HG03565 (cell line): ENCODE data around the gene DPM1.

Experiments used
- ATAC-seq: cut with Tn5 transposase; IDR thresholded peaks from one replicate; pipeline ENCODE4 v1.9.1; 2021; ENCODE audit warnings: mild to moderate bottlenecking, moderate library complexity; ENCODE audit not compliant: unreplicated experiment

Gene DPM1

DNA sequence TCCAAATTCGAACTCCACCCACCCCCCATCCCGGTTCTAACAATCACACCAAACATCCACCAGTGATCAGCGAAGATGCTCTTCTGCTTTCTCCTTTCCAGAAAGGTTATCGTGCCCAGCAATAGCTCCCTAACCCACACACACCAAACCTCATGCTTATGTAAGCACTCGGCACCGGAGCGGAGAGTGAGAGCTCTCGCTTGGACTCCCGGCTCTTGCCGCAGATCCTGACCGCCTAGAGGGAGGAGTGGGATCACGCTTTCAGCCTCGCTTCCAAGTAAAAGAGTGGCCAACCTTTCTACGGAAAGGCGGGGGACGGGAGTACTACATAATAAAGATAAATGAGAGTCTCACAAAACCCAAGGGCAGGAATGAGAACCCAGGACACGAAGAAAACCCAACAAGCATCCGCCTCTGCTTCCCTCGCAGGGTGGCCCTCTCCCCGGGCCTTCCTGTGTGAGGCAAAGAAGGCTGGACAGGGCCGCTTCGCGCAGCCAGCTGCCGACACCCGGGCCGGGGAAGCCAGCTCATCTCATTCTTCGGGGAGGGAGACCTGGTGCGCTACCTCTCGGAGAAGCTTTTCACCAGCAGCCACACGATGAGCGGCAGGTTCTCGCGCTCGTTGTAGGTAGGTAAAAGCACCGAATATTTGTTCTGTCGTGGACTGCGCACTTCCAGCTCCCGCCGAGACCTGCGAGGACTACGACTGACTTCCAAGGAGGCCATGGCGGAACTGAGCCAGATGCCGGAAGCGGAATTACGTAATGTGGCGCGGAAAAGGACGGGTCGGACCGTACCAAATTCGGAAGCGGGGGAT lies at the start of gene DPM1:
Gene DPM1, minus strand, starts transcription at position 735 of the 817 bp plus-strand sequence. Its CDS starts 9 bp downstream, at position 726.
- peak; percentile 55 for ATAC-seq

GRCh38 chr20:51005214-51005613 lies 46.9 kb upstream of the DPM1 start:
- no peak for ATAC-seq

- ATAC-seq, result no peak
Observed at GRCh38 chr20:51004781-51005180, 46.4 kb upstream of the DPM1 start.

GRCh38 chr20:51004305-51004727 lies 46.0 kb upstream of the DPM1 start:
- ATAC-seq, result no peak

DNA sequence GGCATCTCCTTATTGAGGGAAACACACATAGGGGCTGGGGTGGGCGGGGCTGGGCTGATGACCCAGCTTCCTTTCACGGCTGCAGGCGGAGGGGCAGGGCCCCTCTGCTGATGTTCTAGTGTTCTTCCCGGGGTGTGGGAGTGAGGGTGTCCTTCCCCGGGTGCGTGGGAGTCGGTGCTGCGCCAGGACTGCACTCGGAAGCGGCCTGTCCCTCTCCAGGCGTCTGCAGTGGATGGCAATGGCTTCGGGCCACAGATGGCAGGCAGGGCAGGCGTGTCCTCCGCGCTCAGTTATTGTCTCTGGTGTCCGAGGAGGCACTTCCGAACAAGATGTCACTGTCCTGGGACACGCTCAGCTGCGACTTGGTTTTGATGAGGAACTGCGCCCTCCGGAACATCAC lies 45.4 kb upstream of the DPM1 start:
- ATAC-seq, result no peak

GRCh38 chr20:51002633-51003032 lies 44.3 kb upstream of the DPM1 start:
- ATAC-seq, result no peak

- no peak for ATAC-seq
Observed at GRCh38 chr20:51001430-51002265, 43.3 kb upstream of the DPM1 start.

DNA sequence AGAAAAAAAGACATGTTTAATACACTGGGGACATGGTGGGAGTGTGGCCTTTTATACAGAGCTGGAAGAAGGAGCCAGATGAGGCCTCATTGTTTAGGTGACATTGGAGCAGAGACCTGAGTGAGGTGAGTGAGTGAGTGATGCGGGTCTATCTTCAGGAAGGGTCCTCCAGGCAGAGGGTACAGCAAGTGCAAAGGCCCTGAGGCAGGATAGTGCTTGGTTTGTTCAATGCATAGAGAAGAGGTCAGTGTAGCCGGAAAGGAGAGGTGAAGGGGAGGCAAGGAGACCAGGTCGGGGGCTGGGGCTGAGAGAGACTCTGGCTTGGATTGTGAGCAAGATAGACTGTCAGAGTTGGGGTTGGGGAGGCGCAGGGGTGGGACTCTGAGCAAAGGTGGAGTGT lies 41.0 kb upstream of the DPM1 start:
- ATAC-seq, result no peak

- ATAC-seq, result no peak
Observed at GRCh38 chr20:50996901-50997865, 38.9 kb upstream of the DPM1 start.

GRCh38 chr20:50995506-50995905 lies 37.2 kb upstream of the DPM1 start:
- ATAC-seq, result no peak

- ATAC-seq, result no peak
Observed at GRCh38 chr20:50993876-50994275, 35.5 kb upstream of the DPM1 start.

DNA sequence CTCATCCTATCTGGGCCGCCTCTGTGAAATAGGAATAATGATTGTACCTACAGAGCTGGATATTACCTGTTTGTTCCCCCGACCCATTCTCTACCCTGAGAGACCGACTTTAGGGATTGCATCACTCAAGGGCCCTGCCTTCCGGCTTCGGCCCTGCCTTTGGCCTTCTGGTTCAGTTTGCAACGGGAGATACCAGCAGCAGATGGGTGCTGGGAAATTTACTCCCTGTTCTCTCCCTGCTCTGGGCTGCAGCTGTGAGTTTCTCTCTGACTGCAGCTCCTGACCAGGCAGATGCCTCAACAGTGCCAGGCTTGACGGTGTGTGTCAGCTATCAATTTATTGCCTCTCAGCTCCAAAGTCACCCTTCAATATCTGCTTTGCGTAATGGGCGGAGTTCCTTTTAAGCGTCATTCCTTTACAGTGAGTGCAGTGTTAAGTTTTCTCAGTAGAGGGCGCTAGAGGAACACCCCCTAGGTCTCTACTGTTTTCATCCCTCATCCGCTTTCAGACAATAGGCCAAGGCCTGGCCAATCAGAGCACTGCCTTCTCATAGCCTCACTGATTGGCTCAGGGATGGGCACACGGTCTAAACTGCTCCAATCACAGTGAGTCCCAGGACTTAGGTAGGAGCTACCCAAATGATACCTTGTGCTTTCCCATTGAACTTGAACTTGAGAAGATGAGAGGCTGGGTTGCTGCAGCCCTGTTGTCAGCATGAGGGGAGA lies 34.6 kb upstream of the DPM1 start:
- peak; percentile 69 for ATAC-seq

DNA sequence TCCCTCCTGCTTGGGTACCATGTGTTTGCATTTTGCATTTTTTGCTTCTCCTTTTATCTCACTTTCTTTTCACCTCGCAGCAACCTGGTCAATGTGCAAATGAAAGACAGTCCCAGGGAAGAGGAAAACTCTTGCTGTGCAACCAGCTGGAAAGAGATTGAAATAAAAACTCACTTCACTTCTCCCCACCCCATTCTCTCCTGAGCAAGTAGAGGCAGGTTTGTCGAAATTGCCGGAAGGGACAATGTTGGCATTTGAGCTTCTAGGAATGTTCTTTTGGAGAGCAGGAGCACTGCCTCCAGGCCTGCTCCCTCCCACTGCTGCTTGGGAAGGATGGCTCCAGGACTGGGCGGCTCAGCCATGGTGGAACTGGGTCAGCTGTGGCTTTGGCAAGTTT lies 34.0 kb upstream of the DPM1 start:
- ATAC-seq, result no peak

DNA sequence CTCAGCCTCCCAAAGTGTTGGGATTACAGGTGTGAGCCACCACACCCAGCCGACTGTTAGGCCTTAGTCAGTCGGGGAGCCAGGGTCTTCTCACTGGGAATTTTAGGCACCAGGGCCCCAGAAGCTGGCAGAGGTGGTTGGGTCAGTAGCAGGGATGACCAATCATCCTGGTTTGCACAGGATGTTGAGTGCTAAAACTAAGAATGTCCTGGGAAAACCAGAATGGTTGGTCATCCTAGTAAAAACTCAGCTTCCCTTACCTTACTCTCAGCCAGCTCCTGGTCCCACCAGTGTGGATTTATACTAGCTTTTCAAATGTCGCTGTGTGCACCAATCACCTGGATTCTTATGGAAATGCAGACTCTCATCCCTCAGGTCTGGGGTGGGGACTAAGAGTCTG lies 32.7 kb upstream of the DPM1 start:
- ATAC-seq, result no peak

DNA sequence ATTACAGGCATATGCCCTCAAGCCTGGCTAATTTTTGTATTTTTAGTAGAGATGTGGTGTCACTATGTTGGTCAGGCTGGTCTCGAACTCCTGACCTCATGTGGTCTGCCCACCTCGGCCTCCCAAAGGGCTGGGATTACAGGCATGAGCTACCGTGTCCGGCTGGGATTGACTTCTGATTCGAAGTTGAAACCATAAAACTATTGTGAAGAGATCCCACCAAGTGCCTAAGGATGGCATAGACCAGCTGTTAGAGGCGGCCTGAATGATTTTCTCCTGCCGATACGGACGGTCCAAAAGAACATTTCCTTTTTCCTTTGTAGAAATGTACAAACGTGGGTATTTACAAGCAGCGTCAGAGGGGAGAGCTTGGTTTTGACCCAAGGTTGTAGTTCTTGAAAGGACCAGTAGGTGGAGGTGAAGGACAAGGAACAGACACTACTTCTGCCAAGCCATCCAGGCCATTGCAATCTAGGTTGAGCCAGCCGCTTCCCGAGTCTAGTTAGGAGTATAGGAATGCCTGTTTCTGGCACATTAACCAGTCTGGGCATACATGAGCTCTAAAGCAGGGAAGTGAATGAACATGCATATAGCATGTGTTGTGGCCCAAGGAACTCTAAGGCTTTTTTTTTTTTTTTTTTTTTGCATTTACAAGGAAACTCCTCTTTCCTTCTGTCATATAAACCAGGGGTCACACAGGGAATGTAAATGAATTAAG lies 29.3 kb upstream of the DPM1 start:
- ATAC-seq, result no peak

- no peak for ATAC-seq
Observed at GRCh38 chr20:50983321-50983720, 25.0 kb upstream of the DPM1 start.

DNA sequence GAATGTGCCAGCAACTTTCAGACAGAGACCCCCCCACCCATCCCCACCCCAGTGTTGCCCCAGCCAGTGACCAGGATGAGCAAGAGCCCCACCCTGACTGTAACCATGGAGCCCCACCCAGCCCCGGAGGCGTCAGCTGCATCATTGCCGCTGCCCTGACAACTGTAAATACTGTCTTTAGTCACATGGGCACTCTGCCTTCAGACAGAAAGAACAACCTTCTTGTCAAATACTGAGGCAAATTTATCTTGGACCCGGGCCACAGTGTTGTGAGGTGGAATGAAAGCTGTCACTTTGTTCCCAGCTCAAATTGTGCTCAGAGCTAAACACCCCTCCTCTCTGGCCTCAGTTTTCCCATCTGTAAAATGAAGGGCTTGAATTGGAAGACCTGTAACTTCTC lies 24.0 kb upstream of the DPM1 start:
- no peak for ATAC-seq

- no peak for ATAC-seq
Observed at GRCh38 chr20:50981714-50982048, 23.3 kb upstream of the DPM1 start.

DNA sequence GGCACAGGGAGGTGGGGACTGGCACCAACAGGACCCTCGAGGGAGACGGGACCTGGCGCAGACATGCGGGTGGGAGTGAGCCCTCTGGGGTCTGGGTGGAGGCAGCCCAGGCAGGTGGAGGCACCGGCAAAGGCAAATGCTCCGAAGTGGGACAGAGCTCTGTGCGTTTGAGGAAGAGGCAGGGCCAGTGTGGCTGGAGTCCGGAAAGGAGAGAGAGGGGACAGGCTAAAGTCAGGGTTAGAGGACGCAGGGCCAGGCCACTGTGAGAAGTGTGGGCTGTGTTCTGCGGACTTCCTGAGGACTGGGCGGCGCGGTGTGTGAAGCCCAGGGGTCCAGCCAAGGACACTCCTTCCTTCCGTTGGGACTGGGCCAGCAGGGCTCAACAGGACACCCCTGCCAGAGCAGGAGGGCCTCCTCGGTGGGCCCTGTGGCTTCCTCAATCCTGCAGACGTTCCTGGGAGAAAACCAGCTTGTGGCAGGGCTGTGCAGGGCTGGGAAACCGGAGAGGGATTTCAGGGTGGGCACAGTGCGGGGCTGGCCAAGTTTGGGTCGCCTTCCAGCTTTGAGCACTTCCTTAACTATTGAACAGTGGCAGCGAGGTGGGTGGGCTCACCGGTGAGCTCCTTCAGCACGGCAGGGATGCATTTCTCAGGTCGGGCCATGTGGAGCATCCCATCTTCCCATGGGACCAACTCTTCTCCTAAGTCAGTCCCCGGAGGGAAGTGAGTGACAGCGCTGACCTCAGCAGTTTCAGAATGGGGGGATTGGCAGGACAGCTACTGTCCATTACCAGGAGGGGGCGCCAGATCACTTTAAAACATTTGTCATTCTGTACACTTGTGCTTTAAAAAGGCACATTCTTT lies 22.8 kb upstream of the DPM1 start:
- no peak for ATAC-seq
